HepG2 (cell line): ENCODE measurements around the gene EID3. TPM values are rescaled to one million over a fixed set of nuclear protein-coding genes. Genes with fewer than 3 reads are reported as not detected.
A peak's percentile ranks its signal among the peaks of the same experiment; 100 is the strongest.

ENCODE experiments used
- CEBPG ChIP-seq: IDR thresholded peaks from 2 replicates; pipeline ENCODE4 v1.6.1; 2016
- EP300 ChIP-seq, 3 experiments: sonication (generic) in 1 of 3; formaldehyde crosslinking in 1 of 3; IDR thresholded peaks; 2 replicates each; pipeline versions ENCODE4 v1.5.1 to v1.6.1; 2011 to 2020; ENCODE audit warnings: low read depth in 2 of 3, low read length in 2 of 3, borderline replicate concordance in 1 of 3, improper control_type of control experiment in 1 of 3, mild to moderate bottlenecking in 1 of 3, missing genetic modification reagents in 1 of 3, moderate library complexity in 1 of 3
- KDM1A ChIP-seq: IDR thresholded peaks from 2 replicates; pipeline ENCODE4 v1.6.1; 2016; ENCODE audit warnings: missing compliant biosample characterization
- MAZ ChIP-seq, 2 experiments: sonication (generic) in 1 of 2; formaldehyde crosslinking in 1 of 2; IDR thresholded peaks; 2 replicates each; pipeline versions ENCODE4 v1.5.0 to v1.6.1; 2012 to 2020; ENCODE audit warnings: low read depth in 2 of 2, mild to moderate bottlenecking in 2 of 2, borderline replicate concordance in 1 of 2, improper control_type of control experiment in 1 of 2, low read length in 1 of 2, missing genetic modification reagents in 1 of 2, moderate library complexity in 1 of 2
- MBNL3 ChIP-seq: fragments of 250-450 bp; sonication (Bioruptor Pico); conservative IDR thresholded peaks from 2 replicates; pipeline ENCODE4 v1.8.0; 2022; ENCODE audit warnings: mild to moderate bottlenecking, inconsistent platforms
- MED1 ChIP-seq: sonication (generic); formaldehyde crosslinking; IDR thresholded peaks from 2 replicates; pipeline ENCODE4 v1.4.0; 2020; ENCODE audit warnings: missing genetic modification reagents
- NR3C1 ChIP-seq: sonication (generic); formaldehyde crosslinking; IDR thresholded peaks from 2 replicates; pipeline ENCODE4 v1.4.0; 2020; ENCODE audit warnings: missing genetic modification reagents
- RXRB ChIP-seq: IDR thresholded peaks from 2 replicates; pipeline ENCODE4 v1.6.1; 2016; ENCODE audit warnings: borderline replicate concordance, missing genetic modification reagents, missing compliant biosample characterization
- SMC3 ChIP-seq: IDR thresholded peaks from 2 replicates; pipeline ENCODE4 v1.6.1; 2011; ENCODE audit warnings: low read length, improper control_type of control experiment
- SNRNP70 ChIP-seq: fragments of 200-400 bp; formaldehyde crosslinking; IDR thresholded peaks from 2 replicates; pipeline ENCODE4 v1.6.1; 2017; ENCODE audit warnings: mild to moderate bottlenecking, low read depth, low read length, moderate library complexity
- SUZ12 ChIP-seq: fragments of 150-350 bp; IDR thresholded peaks from 2 replicates; pipeline ENCODE4 v1.6.1; 2014; ENCODE audit warnings: low read depth, low read length
- TFDP2 ChIP-seq: sonication (generic); formaldehyde crosslinking; IDR thresholded peaks from 2 replicates; pipeline ENCODE4 v1.4.0; 2020; ENCODE audit warnings: missing genetic modification reagents
- TSC22D2 ChIP-seq: sonication (generic); formaldehyde crosslinking; IDR thresholded peaks from 2 replicates; pipeline ENCODE4 v1.5.1; 2020; ENCODE audit warnings: missing genetic modification reagents, mild to moderate bottlenecking, borderline replicate concordance
- ZBTB49 ChIP-seq: sonication (generic); formaldehyde crosslinking; IDR thresholded peaks from 2 replicates; pipeline ENCODE4 v1.4.0; 2020; ENCODE audit warnings: missing genetic modification reagents, borderline replicate concordance
- ZNF30 ChIP-seq: sonication (generic); formaldehyde crosslinking; IDR thresholded peaks from 2 replicates; pipeline ENCODE4 v1.5.0; 2020; ENCODE audit warnings: mild to moderate bottlenecking, missing genetic modification reagents
- ZSCAN22 ChIP-seq: sonication (generic); formaldehyde crosslinking; IDR thresholded peaks from 2 replicates; pipeline ENCODE4 v1.4.0; 2020; ENCODE audit warnings: mild to moderate bottlenecking, missing genetic modification reagents
- polyA plus RNA-seq, 8 experiments: library from polyadenylated mRNA; depleted of rRNA in 3 of 8; stranded (reverse) in 7 of 8; unstranded in 1 of 8; fragments of >200 nt; fragmentation: Illumina TruSeq in 4 of 8; extraction: Trizol in 4 of 8; gene quantifications; 2 replicates each; pipeline versions ENCODE4 v1.2.1 to v1.2.3, GENCODE V29; 2011 to 2016; ENCODE audit warnings: low read depth in 4 of 8, missing spikeins in 1 of 8, mixed read lengths in 1 of 8; ENCODE audit not compliant: insufficient read depth in 1 of 8
- total RNA-seq, 5 experiments: library from RNA; depleted of rRNA; stranded (reverse); fragments of >200 nt; fragmentation: Illumina TruSeq; extraction: Trizol; gene quantifications; 2 replicates each; pipeline ENCODE4 v1.2.3, GENCODE V29; 2016; ENCODE audit warnings: low read depth in 1 of 5
- TF ChIP-seq, protein P1 (sequence below): sonication (generic); formaldehyde crosslinking; IDR thresholded peaks from 2 replicates; pipeline ENCODE4 v1.8.1; 2023; ENCODE audit warnings: mild to moderate bottlenecking, missing genetic modification reagents
- TF ChIP-seq, protein P2 (sequence below): sonication (generic); formaldehyde crosslinking; IDR thresholded peaks from 2 replicates; pipeline ENCODE4 v1.5.0; 2020; ENCODE audit warnings: mild to moderate bottlenecking, missing genetic modification reagents
- TF ChIP-seq, protein P3 (sequence below): IDR thresholded peaks from 2 replicates; pipeline ENCODE4 v1.6.1; 2016; ENCODE audit warnings: mild to moderate bottlenecking

The EID3 gene
- total and polyA plus RNA-seq, 2 of the 13 experiments (the other 11 are each of a cell fraction or from before 2014, with no cell fraction given), result 0.38 to 4.5 TPM

DNA sequence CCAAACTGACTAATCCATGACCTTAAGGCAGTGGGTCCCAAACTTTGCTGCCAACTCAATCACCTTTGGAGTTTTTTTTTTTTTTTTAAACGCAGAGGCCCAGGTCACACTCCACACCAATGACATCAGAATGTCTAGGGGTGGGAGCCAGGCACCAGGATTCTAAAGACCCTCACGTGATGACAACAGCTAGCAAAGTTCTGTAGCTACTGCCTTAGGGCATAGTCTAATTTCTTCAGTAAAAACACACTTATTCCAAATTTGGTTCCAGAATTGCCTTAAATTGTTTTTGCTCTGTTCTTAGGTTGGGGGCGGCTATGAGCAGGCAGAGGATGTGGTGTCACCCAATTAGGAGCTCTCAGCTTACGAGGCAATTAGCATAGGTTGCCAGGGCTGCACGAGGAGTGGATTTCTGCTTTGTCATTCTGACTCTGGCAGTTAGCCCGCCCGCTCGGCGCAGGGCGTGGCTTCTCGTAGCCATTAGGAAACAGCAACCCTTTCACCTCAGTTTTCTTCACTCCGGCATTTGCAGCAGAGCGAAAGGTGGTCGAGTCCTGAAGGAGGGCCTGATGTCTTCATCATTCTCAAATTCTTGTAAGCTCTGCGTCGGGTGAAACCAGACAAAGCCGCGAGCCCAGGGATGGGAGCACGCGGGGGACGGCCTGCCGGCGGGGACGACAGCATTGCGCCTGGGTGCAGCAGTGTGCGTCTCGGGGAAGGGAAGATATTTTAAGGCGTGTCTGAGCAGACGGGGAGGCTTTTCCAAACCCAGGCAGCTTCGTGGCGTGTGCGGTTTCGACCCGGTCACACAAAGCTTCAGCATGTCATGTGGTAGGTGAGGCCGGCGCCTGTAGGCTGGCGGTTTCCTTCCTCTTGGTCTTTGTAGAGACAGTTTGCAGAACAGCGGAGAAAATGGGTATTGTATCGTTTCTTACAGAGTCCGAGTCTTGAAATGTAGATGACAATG is 16.7 kb upstream of the EID3 start (continued):
- TF ChIP-seq EP300 (IDR thresholded peaks at IDR 0.05; ENCODE audit: low read depth in 2 of 2, low read length in 2 of 2), result peak; percentile 25 to 68; a peak in 3 of 4 replicates
- peak; percentile 79 for TF ChIP-seq EP300 (CRISPR knock-in tag; IDR thresholded peaks at IDR 0.05; ENCODE audit: borderline replicate concordance)
- TF ChIP-seq ZNF30 (CRISPR knock-in tag), result no peak
- TF ChIP-seq MBNL3 (CRISPR knock-in tag), result no peak
- TF ChIP-seq ZSCAN22 (CRISPR knock-in tag), result no peak; the same call in 1 of the 2 replicates
- no peak; the same call in 1 of the 2 replicates for TF ChIP-seq TFDP2
- peak; percentile 43; the same call in 1 of the 2 replicates for TF ChIP-seq CEBPG (CRISPR knock-in tag)
- TF ChIP-seq NR3C1 (CRISPR knock-in tag), result no peak
- no peak for TF ChIP-seq KDM1A (CRISPR knock-in tag)
- TF ChIP-seq MED1 (CRISPR knock-in tag), result peak; percentile 48; the same call in 1 of the 2 replicates
- peak; percentile 70; the same call in 1 of the 2 replicates for TF ChIP-seq ZBTB49 (CRISPR knock-in tag)
- TF ChIP-seq RXRB (CRISPR knock-in tag), result peak; percentile 47; the same call in 1 of the 2 replicates
- TF ChIP-seq MAZ (IDR thresholded peaks at IDR 0.05; ENCODE audit: borderline replicate concordance, low read depth, low read length), result no peak; the same call in 1 of the 2 replicates
- peak; percentile 29; the same call in 1 of the 2 replicates for TF ChIP-seq MAZ (CRISPR knock-in tag; IDR thresholded peaks at IDR 0.05; ENCODE audit: low read depth)
- TF ChIP-seq SUZ12, result no peak
- TF ChIP-seq, protein P1, sequence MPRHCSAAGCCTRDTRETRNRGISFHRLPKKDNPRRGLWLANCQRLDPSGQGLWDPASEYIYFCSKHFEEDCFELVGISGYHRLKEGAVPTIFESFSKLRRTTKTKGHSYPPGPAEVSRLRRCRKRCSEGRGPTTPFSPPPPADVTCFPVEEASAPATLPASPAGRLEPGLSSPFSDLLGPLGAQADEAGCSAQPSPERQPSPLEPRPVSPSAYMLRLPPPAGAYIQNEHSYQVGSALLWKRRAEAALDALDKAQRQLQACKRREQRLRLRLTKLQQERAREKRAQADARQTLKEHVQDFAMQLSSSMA (CRISPR knock-in tag), result no peak
- no peak for TF ChIP-seq SNRNP70
- TF ChIP-seq SMC3, result peak; percentile 13; the same call in 1 of the 2 replicates
- no peak for TF ChIP-seq TSC22D2
- TF ChIP-seq, protein P2, sequence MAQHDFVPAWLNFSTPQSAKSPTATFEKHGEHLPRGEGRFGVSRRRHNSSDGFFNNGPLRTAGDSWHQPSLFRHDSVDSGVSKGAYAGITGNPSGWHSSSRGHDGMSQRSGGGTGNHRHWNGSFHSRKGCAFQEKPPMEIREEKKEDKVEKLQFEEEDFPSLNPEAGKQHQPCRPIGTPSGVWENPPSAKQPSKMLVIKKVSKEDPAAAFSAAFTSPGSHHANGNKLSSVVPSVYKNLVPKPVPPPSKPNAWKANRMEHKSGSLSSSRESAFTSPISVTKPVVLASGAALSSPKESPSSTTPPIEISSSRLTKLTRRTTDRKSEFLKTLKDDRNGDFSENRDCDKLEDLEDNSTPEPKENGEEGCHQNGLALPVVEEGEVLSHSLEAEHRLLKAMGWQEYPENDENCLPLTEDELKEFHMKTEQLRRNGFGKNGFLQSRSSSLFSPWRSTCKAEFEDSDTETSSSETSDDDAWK (CRISPR knock-in tag), result no peak
- TF ChIP-seq, protein P3, sequence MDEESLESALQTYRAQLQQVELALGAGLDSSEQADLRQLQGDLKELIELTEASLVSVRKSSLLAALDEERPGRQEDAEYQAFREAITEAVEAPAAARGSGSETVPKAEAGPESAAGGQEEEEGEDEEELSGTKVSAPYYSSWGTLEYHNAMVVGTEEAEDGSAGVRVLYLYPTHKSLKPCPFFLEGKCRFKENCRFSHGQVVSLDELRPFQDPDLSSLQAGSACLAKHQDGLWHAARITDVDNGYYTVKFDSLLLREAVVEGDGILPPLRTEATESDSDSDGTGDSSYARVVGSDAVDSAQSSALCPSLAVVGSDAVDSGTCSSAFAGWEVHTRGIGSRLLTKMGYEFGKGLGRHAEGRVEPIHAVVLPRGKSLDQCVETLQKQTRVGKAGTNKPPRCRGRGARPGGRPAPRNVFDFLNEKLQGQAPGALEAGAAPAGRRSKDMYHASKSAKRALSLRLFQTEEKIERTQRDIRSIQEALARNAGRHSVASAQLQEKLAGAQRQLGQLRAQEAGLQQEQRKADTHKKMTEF (CRISPR knock-in tag), result peak; percentile 45
